Natural killer cell (primary cell): ENCODE results near the gene SLC6A6. TPM values are rescaled to one million over a fixed set of nuclear protein-coding genes. Genes with fewer than 3 reads are reported as not detected.

Source experiments
- ATAC-seq, 3 donors: fragments of 150-1000 bp in 2 of 3; fragments of 200-7000 bp in 1 of 3; cut with Tn5 transposase; 1 replicate in 1 of 3; 2 replicates in 2 of 3; pipeline ENCODE4 v1.10.0; 2021; ENCODE audit warnings: mild to moderate bottlenecking in 2 of 3, moderate library complexity in 2 of 3
- DNase-seq, 2 donors: peaks; one replicate each; pipeline versions ENCODE4 v3.0.0 to v3.0.0-alpha.2; 2013 to 2021; ENCODE audit warnings: mixed read lengths in 1 of 2
- H3K27ac ChIP-seq: one replicate; pipeline ENCODE4 v1.5.1; 2013; ENCODE audit warnings: mild to moderate bottlenecking, low read length
- H3K27me3 ChIP-seq: one replicate; pipeline ENCODE4 v1.6.1; 2013; ENCODE audit warnings: low read length; ENCODE audit not compliant: control insufficient read depth, insufficient read depth
- H3K36me3 ChIP-seq: one replicate; pipeline ENCODE4 v1.6.1; 2013; ENCODE audit warnings: low read length; ENCODE audit not compliant: control insufficient read depth, insufficient read depth
- H3K4me1 ChIP-seq: one replicate; pipeline ENCODE4 v1.6.1; 2013; ENCODE audit warnings: low read length; ENCODE audit not compliant: control insufficient read depth, insufficient read depth
- H3K4me3 ChIP-seq: one replicate; pipeline ENCODE4 v1.5.1; 2013; ENCODE audit warnings: low read length
- H3K9me3 ChIP-seq: one replicate; pipeline ENCODE4 v1.6.1; 2013; ENCODE audit warnings: low read length; ENCODE audit not compliant: control insufficient read depth, insufficient read depth
- H3K27ac Mint-ChIP-seq, 2 donors: one replicate each; pipeline ENCODE4 v1.8.0; 2022; ENCODE audit warnings: mild to moderate bottlenecking in 2 of 2, mixed read lengths in 2 of 2, moderate library complexity in 1 of 2
- H3K27me3 Mint-ChIP-seq, 2 donors: one replicate each; pipeline ENCODE4 v1.8.0; 2022; ENCODE audit warnings: low read depth in 2 of 2, mixed read lengths in 2 of 2
- H3K36me3 Mint-ChIP-seq: one replicate; pipeline ENCODE4 v1.8.0; 2022; ENCODE audit warnings: mixed read lengths
- H3K4me1 Mint-ChIP-seq, 2 donors: one replicate each; pipeline ENCODE4 v1.8.0; 2022; ENCODE audit warnings: mixed read lengths in 2 of 2
- H3K4me3 Mint-ChIP-seq: one replicate; pipeline ENCODE4 v1.8.0; 2022; ENCODE audit warnings: mild to moderate bottlenecking, moderate library complexity, mixed read lengths
- H3K9me3 Mint-ChIP-seq, 2 donors: one replicate each; pipeline ENCODE4 v1.8.0; 2022; ENCODE audit warnings: mixed read lengths in 2 of 2
- WGBS: methylation state at CpG from one replicate; pipeline ENCODE4 v1.1.7; 2013; ENCODE audit warnings: missing lambda C conversion rate; ENCODE audit not compliant: insufficient coverage; 5-methylcytosine and 5-hydroxymethylcytosine counted together
- intact Hi-C: fragments of 100-400 bp; cut with micrococcal nuclease; formaldehyde crosslinking; loops from one replicate; pipeline ENCODE4 v1.14.2; 2022
- total RNA-seq, 4 donors: library from RNA; stranded (reverse); fragments of 120-200 nt in 1 of 4; gene quantifications; one replicate each; pipeline versions ENCODE4 v1.2.3 to v1.2.4, GENCODE V29; 2013 to 2022
- TF ChIP-seq, protein P1 (sequence below): fragments of 200-600 bp; IDR thresholded peaks from one replicate; pipeline ENCODE4 v1.8.0; 2022; ENCODE audit warnings: antibody characterized with exemption

Gene SLC6A6
- total RNA-seq, 3 donors from 2014 or later (not counting 1 experiment from before 2014, with no cell fraction given), result 43.7 to 55.4 (median 50.1) TPM

DNA sequence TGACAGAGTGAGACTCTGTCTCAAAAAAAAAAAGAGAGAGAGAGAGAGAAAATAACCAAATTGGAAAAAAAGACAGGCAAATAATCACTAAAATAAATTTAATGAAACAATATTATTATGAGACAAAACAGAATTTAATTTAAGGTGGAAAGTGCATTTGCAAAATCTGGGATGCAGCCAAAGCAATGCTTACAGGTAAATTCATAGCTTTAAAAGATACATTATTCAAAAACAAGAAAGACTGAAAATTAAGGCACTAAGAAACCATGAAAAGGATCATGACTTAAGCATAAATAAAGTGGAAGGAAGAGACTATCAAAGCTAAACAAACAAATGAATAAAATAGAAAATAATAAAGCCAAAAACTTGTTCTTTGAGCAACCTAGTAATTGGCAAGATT, 100.1 kb downstream of the SLC6A6 start:
- DNase-seq, result no peak
- H3K27ac Mint-ChIP-seq, result no peak overlapping the region
- ATAC-seq, result no peak
- Histone ChIP-seq H3K27me3 (no peaks in the 10 kb centered on the region), H3K27ac (no peak overlapping the region), H3K36me3 (no peaks in the 10 kb centered on the region), H3K4me3 (no peak overlapping the region), H3K9me3 (no peaks in the 10 kb centered on the region), H3K4me1 (no peaks in the 10 kb centered on the region)
- TF ChIP-seq, protein P1, sequence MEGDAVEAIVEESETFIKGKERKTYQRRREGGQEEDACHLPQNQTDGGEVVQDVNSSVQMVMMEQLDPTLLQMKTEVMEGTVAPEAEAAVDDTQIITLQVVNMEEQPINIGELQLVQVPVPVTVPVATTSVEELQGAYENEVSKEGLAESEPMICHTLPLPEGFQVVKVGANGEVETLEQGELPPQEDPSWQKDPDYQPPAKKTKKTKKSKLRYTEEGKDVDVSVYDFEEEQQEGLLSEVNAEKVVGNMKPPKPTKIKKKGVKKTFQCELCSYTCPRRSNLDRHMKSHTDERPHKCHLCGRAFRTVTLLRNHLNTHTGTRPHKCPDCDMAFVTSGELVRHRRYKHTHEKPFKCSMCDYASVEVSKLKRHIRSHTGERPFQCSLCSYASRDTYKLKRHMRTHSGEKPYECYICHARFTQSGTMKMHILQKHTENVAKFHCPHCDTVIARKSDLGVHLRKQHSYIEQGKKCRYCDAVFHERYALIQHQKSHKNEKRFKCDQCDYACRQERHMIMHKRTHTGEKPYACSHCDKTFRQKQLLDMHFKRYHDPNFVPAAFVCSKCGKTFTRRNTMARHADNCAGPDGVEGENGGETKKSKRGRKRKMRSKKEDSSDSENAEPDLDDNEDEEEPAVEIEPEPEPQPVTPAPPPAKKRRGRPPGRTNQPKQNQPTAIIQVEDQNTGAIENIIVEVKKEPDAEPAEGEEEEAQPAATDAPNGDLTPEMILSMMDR, result no peak
- no peak overlapping the region for H3K4me3 Mint-ChIP-seq
- peaks cover 10 to 13% of the 10 kb centered on the region in 2 donors for H3K27me3 Mint-ChIP-seq
- peaks cover 5 to 9% of the 10 kb centered on the region in 2 donors for H3K9me3 Mint-ChIP-seq
- H3K4me1 Mint-ChIP-seq, result no peaks in the 10 kb centered on the region
- intact Hi-C loops, result no loop called here
- H3K36me3 Mint-ChIP-seq, result peaks cover 23% of the 10 kb centered on the region

GRCh38 chr3:14503033-14503705, 100.8 kb downstream of the SLC6A6 start:
- H3K27me3 ChIP-seq, result no peaks in the 10 kb centered on the region
- TF ChIP-seq, protein P1, result no peak
- H3K4me3 ChIP-seq, result no peak overlapping the region
- no peaks in the 10 kb centered on the region for H3K36me3 ChIP-seq
- no peak for ATAC-seq
- Mint-ChIP-seq H3K9me3 (peaks cover 5 to 9% of the 10 kb centered on the region in 2 donors), H3K36me3 (peaks cover 23% of the 10 kb centered on the region), H3K4me1 (peaks cover 0 to 2% of the 10 kb centered on the region in 2 donors), H3K27me3 (peaks cover 9 to 13% of the 10 kb centered on the region in 2 donors), H3K4me3 (no peak overlapping the region), H3K27ac (no peak overlapping the region)
- WGBS, result 96% methylated on average over 12 of the region's 12 CpGs
- H3K27ac ChIP-seq, result no peak overlapping the region
- intact Hi-C loops, result no loop called here
- no peak for DNase-seq
- H3K4me1 ChIP-seq, result no peaks in the 10 kb centered on the region
- H3K9me3 ChIP-seq, result no peaks in the 10 kb centered on the region

DNA sequence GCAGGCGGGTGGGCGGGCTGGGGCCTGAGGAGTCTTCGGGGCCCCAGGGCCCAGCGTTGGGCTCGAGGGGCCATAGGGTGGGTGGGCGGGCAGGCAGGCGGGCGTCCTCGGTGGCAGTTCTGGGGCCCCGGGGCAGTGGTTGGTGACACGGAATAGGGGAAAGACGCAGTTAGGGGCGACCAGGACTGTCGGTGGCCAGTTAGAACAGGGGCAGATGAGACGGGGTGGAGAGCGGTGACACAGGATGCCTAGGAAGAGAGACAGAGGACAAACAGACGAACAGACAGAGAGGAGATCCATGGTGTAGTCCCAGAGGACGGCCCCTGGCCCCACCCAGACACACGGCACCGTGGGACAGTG, 101.3 kb downstream of the SLC6A6 start:
- TF ChIP-seq, protein P1, result no peak
- no peaks in the 10 kb centered on the region for H3K36me3 ChIP-seq

More for the DNA sequence above, 101.3 kb downstream of the SLC6A6 start:
- Mint-ChIP-seq H3K27ac (no peak overlapping the region), H3K4me3 (no peak overlapping the region), H3K36me3 (peaks cover 23% of the 10 kb centered on the region), H3K9me3 (peaks cover 5 to 9% of the 10 kb centered on the region in 2 donors), H3K4me1 (peaks cover 0 to 6% of the 10 kb centered on the region in 2 donors), H3K27me3 (peaks cover 8 to 12% of the 10 kb centered on the region in 2 donors)
- Histone ChIP-seq H3K27me3 (no peaks in the 10 kb centered on the region), H3K4me1 (no peaks in the 10 kb centered on the region), H3K9me3 (no peaks in the 10 kb centered on the region), H3K4me3 (no peak overlapping the region), H3K27ac (no peak overlapping the region)
- DNase-seq (no peak), ATAC-seq (no peak)
- 93% methylated on average over 20 of the region's 20 CpGs for WGBS
- intact Hi-C loops, result no loop called here
